HCT116 (cell line): ENCODE results near the gene LTO1. TPM values are rescaled to one million over a fixed set of nuclear protein-coding genes. Genes with fewer than 3 reads are reported as not detected.

Experiments used
- ATAC-seq: fragments of 200-7000 bp; cut with Tn5 transposase; 2 replicates; pipeline ENCODE4 v1.9.1; 2020; ENCODE audit warnings: mild to moderate bottlenecking, moderate library complexity
- BruUV-seq: library from RNA; stranded (reverse); fragments of 400-500 nt; replicated peaks from 2 replicates; lab custom pipeline; 2021; lab: Mats Ljungman, UMichigan
- CTCF ChIA-PET: fragments of 300-600 bp; sonication (Branson Sonifier 250); formaldehyde crosslinking; loops from one replicate; lab custom pipeline; 2021; ENCODE audit warnings: antibody characterized with exemption; lab: Charles Lee
- POLR2A ChIA-PET: fragments of 300-600, 350-600 bp; sonication (Branson Sonifier 250); formaldehyde crosslinking; loops from one replicate; lab custom pipeline; 2021; ENCODE audit warnings: antibody characterized with exemption; lab: Charles Lee
- RAD21 ChIA-PET, 2 experiments: fragments of 300-600 bp; sonication (Branson Sonifier 250); formaldehyde crosslinking; loops; one replicate each; lab custom pipeline; 2023; ENCODE audit warnings: low total read pairs in 2 of 2; ENCODE audit not compliant: uncharacterized antibody in 2 of 2, unreplicated experiment in 2 of 2, low non-redundant PET in 1 of 2; lab: Charles Lee
- DNase-seq: peaks from one replicate; pipeline ENCODE4 v3.0.0-alpha.2; 2010; ENCODE audit warnings: low read depth, low spot score
- H2AFZ ChIP-seq: fragments of 200-600 bp; shearing (Covaris generic), sonication (generic); 2 replicates; pipeline ENCODE4 v1.6.1; 2017; ENCODE audit warnings: low read depth, mixed run types, mixed read lengths, antibody characterized with exemption, low read length; ENCODE audit not compliant: poor library complexity, severe bottlenecking
- H3K27ac ChIP-seq: 2 replicates; pipeline ENCODE4 v1.5.1; 2012; ENCODE audit warnings: low read depth, low read length
- H3K27me3 ChIP-seq: fragments of 200-600 bp; sonication (generic); 2 replicates; pipeline ENCODE4 v1.6.1; 2016; ENCODE audit warnings: mixed run types, low read length, mixed read lengths; ENCODE audit not compliant: insufficient read depth
- H3K36me3 ChIP-seq, 2 experiments: fragments of 200-500 bp in 1 of 2; fragments of 200-600 bp in 1 of 2; sonication (Bioruptor generic) in 1 of 2; sonication (generic) in 1 of 2; 2 replicates each; pipeline versions ENCODE4 v1.5.1 to v1.6.1; 2014 to 2016; ENCODE audit warnings: low read length in 2 of 2, inconsistent platforms in 1 of 2, mixed read lengths in 1 of 2, mixed run types in 1 of 2; ENCODE audit not compliant: insufficient read depth in 2 of 2, control insufficient read depth in 1 of 2
- H3K4me1 ChIP-seq, 2 experiments: fragments of 200-600 bp in 1 of 2; sonication (generic) in 1 of 2; 2 replicates each; pipeline versions ENCODE4 v1.5.1 to v1.6.1; 2012 to 2017; ENCODE audit warnings: low read length in 2 of 2, inconsistent platforms in 1 of 2, mild to moderate bottlenecking in 1 of 2, mixed read lengths in 1 of 2, mixed run types in 1 of 2, moderate library complexity in 1 of 2; ENCODE audit not compliant: insufficient read depth in 2 of 2, control insufficient read depth in 1 of 2
- H3K4me2 ChIP-seq: fragments of 200-600 bp; sonication (generic); 2 replicates; pipeline ENCODE4 v1.6.1; 2017; ENCODE audit warnings: mixed run types, low read length, mixed read lengths
- H3K4me3 ChIP-seq, 2 experiments: fragments of 200-600 bp in 1 of 2; sonication (generic) in 1 of 2; replicated peaks in 1 of 2; 2 replicates each; pipeline ENCODE4 v1.5.1; 2011 to 2016; ENCODE audit warnings: low read length in 2 of 2, control low read depth in 1 of 2, low read depth in 1 of 2, mild to moderate bottlenecking in 1 of 2, mixed read lengths in 1 of 2, mixed run types in 1 of 2
- H3K79me2 ChIP-seq: fragments of 200-600 bp; sonication (generic); 2 replicates; pipeline ENCODE4 v1.6.1; 2017; ENCODE audit warnings: mild to moderate bottlenecking, mixed run types, low read length, moderate library complexity, mixed read lengths; ENCODE audit not compliant: insufficient read depth
- H3K9ac ChIP-seq: fragments of 200-600 bp; sonication (generic); 2 replicates; pipeline ENCODE4 v1.6.1; 2016; ENCODE audit warnings: low read length, mixed read lengths
- H3K9me2 ChIP-seq: fragments of 200-600 bp; sonication (generic), shearing (Covaris generic); 2 replicates; pipeline ENCODE4 v1.6.1; 2017; ENCODE audit warnings: mixed run types, mild to moderate bottlenecking, moderate library complexity; ENCODE audit not compliant: insufficient read depth
- H3K9me3 ChIP-seq, 2 experiments: fragments of 200-500 bp in 1 of 2; fragments of 200-600 bp in 1 of 2; sonication (Bioruptor generic) in 1 of 2; sonication (generic) in 1 of 2; 2 replicates each; pipeline ENCODE4 v1.6.1; 2014 to 2017; ENCODE audit warnings: low read length in 2 of 2, mixed read lengths in 2 of 2, inconsistent platforms in 1 of 2, low read depth in 1 of 2, mild to moderate bottlenecking in 1 of 2, mixed run types in 1 of 2, moderate library complexity in 1 of 2; ENCODE audit not compliant: control insufficient read depth in 1 of 2, insufficient read depth in 1 of 2
- H4K20me1 ChIP-seq: fragments of 200-600 bp; sonication (generic), shearing (Covaris generic); 2 replicates; pipeline ENCODE4 v1.6.1; 2017; ENCODE audit warnings: mixed run types, mild to moderate bottlenecking, moderate library complexity; ENCODE audit not compliant: insufficient read depth
- EGR1 ChIP-seq: IDR thresholded peaks from 2 replicates; pipeline ENCODE4 v1.6.1; 2012; ENCODE audit warnings: low read depth
- EZH2phosphoT487 ChIP-seq: fragments of 200-600 bp; IDR thresholded peaks from 2 replicates; pipeline ENCODE4 v1.6.1; 2018; ENCODE audit warnings: antibody characterized with exemption, borderline replicate concordance
- FOSL1 ChIP-seq: IDR thresholded peaks from 2 replicates; pipeline ENCODE4 v1.6.1; 2012; ENCODE audit warnings: low read depth
- JUND ChIP-seq: IDR thresholded peaks from 2 replicates; pipeline ENCODE4 v1.6.1; 2012
- POLR2AphosphoS5 ChIP-seq: IDR thresholded peaks from 2 replicates; pipeline ENCODE4 v1.6.1; 2011; ENCODE audit warnings: mild to moderate bottlenecking, low read depth, low read length, moderate library complexity
- SIN3A ChIP-seq: IDR thresholded peaks from 2 replicates; pipeline ENCODE4 v1.6.1; 2012; ENCODE audit warnings: low read depth
- SRF ChIP-seq: IDR thresholded peaks from 2 replicates; pipeline ENCODE4 v1.6.1; 2012; ENCODE audit warnings: low read depth
- TCF7L2 ChIP-seq: IDR thresholded peaks from 2 replicates; pipeline ENCODE4 v1.7.0; 2011; ENCODE audit warnings: borderline replicate concordance, inconsistent platforms; ENCODE audit not compliant: insufficient read depth, insufficient read length; ENCODE audit errors: extremely low read depth
- ZNF274 ChIP-seq: fragments of 200-500 bp; sonication (Bioruptor generic); IDR thresholded peaks from 2 replicates; pipeline ENCODE4 v1.6.1; 2014; ENCODE audit warnings: mild to moderate bottlenecking, low read depth, low read length, inconsistent platforms
- intact Hi-C: fragments of 100-400 bp; cut with micrococcal nuclease; formaldehyde crosslinking; loops from 2 replicates; pipeline ENCODE4 v1.10.0; 2022
- total RNA-seq: library from RNA; stranded (reverse); gene quantifications from one replicate; pipeline ENCODE4 v1.2.1, GENCODE V29; 2021; ENCODE audit not compliant: unreplicated experiment
- TF ChIP-seq, protein P1 (sequence below): IDR thresholded peaks from 2 replicates; pipeline ENCODE4 v1.6.1; 2012; ENCODE audit warnings: low read depth
- TF ChIP-seq, protein P2 (sequence below): IDR thresholded peaks from 2 replicates; pipeline ENCODE4 v1.6.1; 2011; ENCODE audit warnings: mild to moderate bottlenecking, low read length, moderate library complexity; ENCODE audit not compliant: insufficient replicate concordance; ENCODE audit errors: extremely low read depth

LTO1 gene
- total RNA-seq, 1 experiment from 2014 or later: 21.3 TPM

DNA sequence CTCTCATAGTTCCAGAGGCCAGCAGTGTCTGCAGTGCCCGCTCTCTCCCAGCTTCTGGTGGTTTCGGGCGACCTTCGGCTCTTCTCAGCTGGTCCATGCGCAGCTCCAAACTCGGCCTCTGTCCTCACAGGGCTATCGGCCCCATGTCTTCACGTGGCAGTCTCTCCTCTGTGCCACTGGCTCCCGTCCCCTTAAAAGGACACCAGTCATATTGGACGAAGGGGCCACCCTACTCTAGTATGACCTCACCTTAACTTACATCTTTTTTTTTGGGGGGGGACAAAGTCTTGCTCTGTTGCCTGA, 13.8 kb downstream of the LTO1 start:
- no TSS peak for BruUV-seq
- Histone ChIP-seq H3K4me3 (no peak overlapping the region), H4K20me1 (no peaks in the 10 kb centered on the region), H3K36me3 (no peaks in the 10 kb centered on the region; a peak in 1 of 4 replicates), H3K9me3 (no peaks in the 10 kb centered on the region), H3K79me2 (no peaks in the 10 kb centered on the region), H2AFZ (no peak overlapping the region), H3K9me2 (no peaks in the 10 kb centered on the region), H3K27me3 (no peaks in the 10 kb centered on the region)
- ChIA-PET RAD21 (no interaction called here), CTCF (interaction anchor here (1.0 to 1.1 kb wide), 2 partner anchors 9 to 22 kb away, joined by 4 read pairs; no protein-coding TSS in a partner anchor), POLR2A (no interaction called here)
- no peak for ATAC-seq
- TF ChIP-seq SIN3A: no peak
- TF ChIP-seq EGR1: no peak
- TF ChIP-seq, protein P1, sequence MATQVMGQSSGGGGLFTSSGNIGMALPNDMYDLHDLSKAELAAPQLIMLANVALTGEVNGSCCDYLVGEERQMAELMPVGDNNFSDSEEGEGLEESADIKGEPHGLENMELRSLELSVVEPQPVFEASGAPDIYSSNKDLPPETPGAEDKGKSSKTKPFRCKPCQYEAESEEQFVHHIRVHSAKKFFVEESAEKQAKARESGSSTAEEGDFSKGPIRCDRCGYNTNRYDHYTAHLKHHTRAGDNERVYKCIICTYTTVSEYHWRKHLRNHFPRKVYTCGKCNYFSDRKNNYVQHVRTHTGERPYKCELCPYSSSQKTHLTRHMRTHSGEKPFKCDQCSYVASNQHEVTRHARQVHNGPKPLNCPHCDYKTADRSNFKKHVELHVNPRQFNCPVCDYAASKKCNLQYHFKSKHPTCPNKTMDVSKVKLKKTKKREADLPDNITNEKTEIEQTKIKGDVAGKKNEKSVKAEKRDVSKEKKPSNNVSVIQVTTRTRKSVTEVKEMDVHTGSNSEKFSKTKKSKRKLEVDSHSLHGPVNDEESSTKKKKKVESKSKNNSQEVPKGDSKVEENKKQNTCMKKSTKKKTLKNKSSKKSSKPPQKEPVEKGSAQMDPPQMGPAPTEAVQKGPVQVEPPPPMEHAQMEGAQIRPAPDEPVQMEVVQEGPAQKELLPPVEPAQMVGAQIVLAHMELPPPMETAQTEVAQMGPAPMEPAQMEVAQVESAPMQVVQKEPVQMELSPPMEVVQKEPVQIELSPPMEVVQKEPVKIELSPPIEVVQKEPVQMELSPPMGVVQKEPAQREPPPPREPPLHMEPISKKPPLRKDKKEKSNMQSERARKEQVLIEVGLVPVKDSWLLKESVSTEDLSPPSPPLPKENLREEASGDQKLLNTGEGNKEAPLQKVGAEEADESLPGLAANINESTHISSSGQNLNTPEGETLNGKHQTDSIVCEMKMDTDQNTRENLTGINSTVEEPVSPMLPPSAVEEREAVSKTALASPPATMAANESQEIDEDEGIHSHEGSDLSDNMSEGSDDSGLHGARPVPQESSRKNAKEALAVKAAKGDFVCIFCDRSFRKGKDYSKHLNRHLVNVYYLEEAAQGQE: no peak
- no peak for TF ChIP-seq POLR2AphosphoS5
- no peak for TF ChIP-seq EZH2phosphoT487
- TF ChIP-seq FOSL1: no peak
- no peak for TF ChIP-seq SRF
- TF ChIP-seq TCF7L2: no peak
- TF ChIP-seq, protein P2, sequence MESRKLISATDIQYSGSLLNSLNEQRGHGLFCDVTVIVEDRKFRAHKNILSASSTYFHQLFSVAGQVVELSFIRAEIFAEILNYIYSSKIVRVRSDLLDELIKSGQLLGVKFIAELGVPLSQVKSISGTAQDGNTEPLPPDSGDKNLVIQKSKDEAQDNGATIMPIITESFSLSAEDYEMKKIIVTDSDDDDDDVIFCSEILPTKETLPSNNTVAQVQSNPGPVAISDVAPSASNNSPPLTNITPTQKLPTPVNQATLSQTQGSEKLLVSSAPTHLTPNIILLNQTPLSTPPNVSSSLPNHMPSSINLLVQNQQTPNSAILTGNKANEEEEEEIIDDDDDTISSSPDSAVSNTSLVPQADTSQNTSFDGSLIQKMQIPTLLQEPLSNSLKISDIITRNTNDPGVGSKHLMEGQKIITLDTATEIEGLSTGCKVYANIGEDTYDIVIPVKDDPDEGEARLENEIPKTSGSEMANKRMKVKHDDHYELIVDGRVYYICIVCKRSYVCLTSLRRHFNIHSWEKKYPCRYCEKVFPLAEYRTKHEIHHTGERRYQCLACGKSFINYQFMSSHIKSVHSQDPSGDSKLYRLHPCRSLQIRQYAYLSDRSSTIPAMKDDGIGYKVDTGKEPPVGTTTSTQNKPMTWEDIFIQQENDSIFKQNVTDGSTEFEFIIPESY: no peak
- no peak for TF ChIP-seq JUND
- no peak for TF ChIP-seq ZNF274
- TF ChIP-seq, all 23 proteins: peak for 0
- Histone ChIP-seq H3K9ac (no peak overlapping the region), H3K27ac (no peak overlapping the region), H3K4me2 (no peak overlapping the region), H3K4me1 (no peaks in the 10 kb centered on the region)
- intact Hi-C loops: no loop called here
- no peak for DNase-seq
